Retinal pigment epithelial cell (primary cell): ENCODE results near the gene ADAT1.
A peak's percentile ranks its signal among the peaks of the same experiment; 100 is the strongest.

Experiments
- DNase-seq: peaks from one replicate; pipeline ENCODE4 v3.0.0-alpha.2; 2010; ENCODE audit warnings: low read depth
- H3K4me3 ChIP-seq: 2 replicates; pipeline ENCODE4 v1.5.1; 2011; ENCODE audit warnings: mild to moderate bottlenecking, low read length, control low read depth, moderate library complexity
- TF ChIP-seq, protein P1 (sequence below): conservative IDR thresholded peaks from 2 replicates; pipeline ENCODE4 v1.5.1; 2011; ENCODE audit warnings: low read depth, low read length, control low read depth, inconsistent platforms

Gene ADAT1

DNA sequence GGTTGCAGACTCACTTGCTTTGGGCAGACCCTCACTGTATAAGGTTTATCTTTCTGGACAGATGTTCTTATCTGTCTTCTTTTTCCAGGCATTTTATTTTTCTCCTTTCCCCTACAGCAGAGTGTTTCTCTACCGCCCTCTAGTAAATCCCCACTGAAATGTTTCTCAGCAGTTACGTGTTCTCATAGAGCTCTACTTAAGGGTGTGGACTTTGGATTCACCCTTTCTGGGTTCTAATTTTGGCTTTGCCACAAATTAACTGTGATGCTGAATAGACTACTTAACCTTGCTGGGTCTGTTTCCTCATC is 2.0 kb downstream of the ADAT1 start:
- TF ChIP-seq, protein P1, sequence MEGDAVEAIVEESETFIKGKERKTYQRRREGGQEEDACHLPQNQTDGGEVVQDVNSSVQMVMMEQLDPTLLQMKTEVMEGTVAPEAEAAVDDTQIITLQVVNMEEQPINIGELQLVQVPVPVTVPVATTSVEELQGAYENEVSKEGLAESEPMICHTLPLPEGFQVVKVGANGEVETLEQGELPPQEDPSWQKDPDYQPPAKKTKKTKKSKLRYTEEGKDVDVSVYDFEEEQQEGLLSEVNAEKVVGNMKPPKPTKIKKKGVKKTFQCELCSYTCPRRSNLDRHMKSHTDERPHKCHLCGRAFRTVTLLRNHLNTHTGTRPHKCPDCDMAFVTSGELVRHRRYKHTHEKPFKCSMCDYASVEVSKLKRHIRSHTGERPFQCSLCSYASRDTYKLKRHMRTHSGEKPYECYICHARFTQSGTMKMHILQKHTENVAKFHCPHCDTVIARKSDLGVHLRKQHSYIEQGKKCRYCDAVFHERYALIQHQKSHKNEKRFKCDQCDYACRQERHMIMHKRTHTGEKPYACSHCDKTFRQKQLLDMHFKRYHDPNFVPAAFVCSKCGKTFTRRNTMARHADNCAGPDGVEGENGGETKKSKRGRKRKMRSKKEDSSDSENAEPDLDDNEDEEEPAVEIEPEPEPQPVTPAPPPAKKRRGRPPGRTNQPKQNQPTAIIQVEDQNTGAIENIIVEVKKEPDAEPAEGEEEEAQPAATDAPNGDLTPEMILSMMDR, result peak; percentile 74
- peak; percentile 6 for DNase-seq
- no peak overlapping the region for H3K4me3 ChIP-seq

GRCh38 chr16:75620326-75621169 is 2.5 kb downstream of the ADAT1 start:
- no peak overlapping the region for H3K4me3 ChIP-seq
- TF ChIP-seq, protein P1, result no peak
- DNase-seq, result no peak

- TF ChIP-seq, protein P1, result no peak
- no peak for DNase-seq
- no peak overlapping the region for H3K4me3 ChIP-seq
Observed at GRCh38 chr16:75618780-75619179, 4.3 kb downstream of the ADAT1 start.

- DNase-seq, result no peak
- H3K4me3 ChIP-seq, result no peak overlapping the region
- TF ChIP-seq, protein P1, result no peak
Observed at GRCh38 chr16:75617121-75617520, 6.0 kb downstream of the ADAT1 start.

DNA sequence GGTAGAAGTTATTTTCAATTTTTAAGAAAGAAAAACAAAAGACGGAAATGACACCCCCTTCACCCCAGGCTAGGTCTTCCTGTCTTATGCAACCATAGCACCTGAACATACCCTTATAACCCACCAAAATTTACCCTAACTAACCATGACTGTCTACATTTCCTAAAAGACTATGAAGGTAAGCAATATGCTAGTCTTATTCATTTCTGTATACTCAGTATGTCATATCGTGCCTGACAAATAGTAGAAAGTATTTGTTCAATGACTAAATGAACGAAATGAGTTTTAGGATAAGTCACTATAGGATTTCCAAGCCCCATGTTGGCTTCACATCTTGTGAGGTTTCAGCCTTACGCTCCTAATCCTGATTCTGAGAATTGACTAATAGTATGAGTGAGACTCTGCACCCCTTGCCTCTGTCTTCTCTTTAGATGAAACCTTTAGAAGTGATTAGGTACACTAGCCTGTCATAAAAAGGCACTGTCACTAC is 6.5 kb downstream of the ADAT1 start:
- TF ChIP-seq, protein P1, result no peak
- DNase-seq, result no peak
- no peak overlapping the region for H3K4me3 ChIP-seq

GRCh38 chr16:75615619-75616018 is 7.5 kb downstream of the ADAT1 start:
- TF ChIP-seq, protein P1, result no peak
- no peak for DNase-seq
- H3K4me3 ChIP-seq, result no peak overlapping the region
